CD4-positive, CD25-positive, alpha-beta regulatory T cell (primary cell): Measurements from ENCODE around the gene RAPGEF6. TPM values are rescaled to one million over a fixed set of nuclear protein-coding genes. Genes with fewer than 3 reads are reported as not detected.
"Not testable (repeated sequence)": the region's sequence is repeated elsewhere in the genome, so short reads cannot be mapped to it uniquely, and the experiment has no call there.

Source experiments
- ATAC-seq, 2 donors: fragments of 150-1000 bp; cut with Tn5 transposase; one replicate each; pipeline ENCODE4 v1.10.0; 2021; ENCODE audit warnings: low read depth in 2 of 2, moderate number of reproducible peaks in 2 of 2, moderate library complexity in 1 of 2
- DNase-seq, 3 donors: peaks; one replicate each; pipeline versions ENCODE4 v3.0.0 to v3.0.0-alpha.2; 2012 to 2022; ENCODE audit warnings: mixed read lengths in 1 of 3
- H3K27ac ChIP-seq: one replicate; pipeline ENCODE4 v1.7.0; 2013; ENCODE audit warnings: mild to moderate bottlenecking, low read length; ENCODE audit not compliant: insufficient read depth, poor library complexity, severe bottlenecking
- H3K27me3 ChIP-seq: one replicate; pipeline ENCODE4 v1.7.0; 2013; ENCODE audit warnings: low read length; ENCODE audit not compliant: control insufficient read depth, insufficient read depth
- H3K36me3 ChIP-seq: one replicate; pipeline ENCODE4 v1.7.0; 2013; ENCODE audit warnings: mild to moderate bottlenecking, low read length, moderate library complexity; ENCODE audit not compliant: control insufficient read depth, insufficient read depth
- H3K4me1 ChIP-seq: 2 replicates; pipeline ENCODE4 v1.7.0; 2013; ENCODE audit warnings: mild to moderate bottlenecking, low read length; ENCODE audit not compliant: insufficient read depth, control insufficient read depth, poor library complexity, severe bottlenecking
- H3K4me3 ChIP-seq: one replicate; pipeline ENCODE4 v1.7.0; 2013; ENCODE audit warnings: low read depth, mild to moderate bottlenecking, low read length, moderate library complexity
- H3K9me3 ChIP-seq, 2 experiments: 1 replicate in 1 of 2; 2 replicates in 1 of 2; pipeline ENCODE4 v1.7.0; 2013; ENCODE audit warnings: low read length in 2 of 2, mild to moderate bottlenecking in 1 of 2, moderate library complexity in 1 of 2; ENCODE audit not compliant: control insufficient read depth in 2 of 2
- H3K27ac Mint-ChIP-seq, 3 donors: one replicate each; pipeline ENCODE4 v1.8.0; 2020 to 2022; ENCODE audit warnings: mild to moderate bottlenecking in 3 of 3, mixed read lengths in 3 of 3, moderate library complexity in 2 of 3
- H3K27me3 Mint-ChIP-seq: one replicate; pipeline ENCODE4 v1.8.0; 2022; ENCODE audit warnings: mild to moderate bottlenecking, mixed read lengths
- H3K36me3 Mint-ChIP-seq: one replicate; pipeline ENCODE4 v1.8.0; 2020; ENCODE audit warnings: mixed read lengths
- H3K4me1 Mint-ChIP-seq, 4 donors: one replicate each; pipeline ENCODE4 v1.8.0; 2020 to 2022; ENCODE audit warnings: mixed read lengths in 4 of 4, mild to moderate bottlenecking in 1 of 4
- H3K4me3 Mint-ChIP-seq, 4 donors: one replicate each; pipeline ENCODE4 v1.8.0; 2020 to 2022; ENCODE audit warnings: mild to moderate bottlenecking in 4 of 4, mixed read lengths in 4 of 4, moderate library complexity in 3 of 4
- H3K9me3 Mint-ChIP-seq, 7 donors: one replicate each; pipeline ENCODE4 v1.8.0; 2020 to 2022; ENCODE audit warnings: mixed read lengths in 7 of 7, mild to moderate bottlenecking in 3 of 7, moderate library complexity in 2 of 7
- polyA plus RNA-seq, 4 donors: library from polyadenylated mRNA; unstranded; fragments of 300-500 nt; fragmentation: Illumina TruSeq; gene quantifications; one replicate each; pipeline ENCODE4 v1.2.3, GENCODE V29; 2021
- total RNA-seq: library from RNA; stranded (reverse); gene quantifications from one replicate; pipeline ENCODE4 v1.2.3, GENCODE V29; 2022

Gene RAPGEF6
- total and polyA plus RNA-seq, 5 donors from 2014 or later = 24.4 to 66.6 (median 34.1) TPM

- ATAC-seq = not testable (repeated sequence)
Observed at GRCh38 chr5:131487371-131487770, 147.7 kb downstream of the RAPGEF6 start.

GRCh38 chr5:131482617-131483016 is 152.4 kb downstream of the RAPGEF6 start:
- H3K4me3 ChIP-seq = no peak overlapping the region
- H3K27ac ChIP-seq = no peak overlapping the region
- peaks cover 5% of the 10 kb centered on the region for H3K4me1 ChIP-seq
- no peaks in the 10 kb centered on the region for H3K9me3 ChIP-seq
- no peaks in the 10 kb centered on the region for H3K27me3 ChIP-seq
- Mint-ChIP-seq H3K27ac (peak overlapping the region in 2 of 3 donors; percentile 26 to 62), H3K4me1 (peaks cover 23 to 48% (median 36%) of the 10 kb centered on the region in 4 donors), H3K36me3 (peaks cover 59% of the 10 kb centered on the region), H3K9me3 (no peaks in the 10 kb centered on the region), H3K27me3 (no peaks in the 10 kb centered on the region), H3K4me3 (no peak overlapping the region)
- peaks cover 71% of the 10 kb centered on the region for H3K36me3 ChIP-seq
- ATAC-seq = no peak
- no peak for DNase-seq

More at GRCh38 chr5:131487371-131487770, 147.7 kb downstream of the RAPGEF6 start:
- peaks cover 76% of the 10 kb centered on the region for H3K36me3 ChIP-seq
- not testable (repeated sequence) for DNase-seq, H3K27ac ChIP-seq, H3K27me3 Mint-ChIP-seq, H3K4me3 Mint-ChIP-seq, H3K27me3 ChIP-seq, H3K4me3 ChIP-seq, H3K4me1 ChIP-seq, H3K9me3 Mint-ChIP-seq, H3K9me3 ChIP-seq, H3K27ac Mint-ChIP-seq
- Mint-ChIP-seq H3K4me1 (peaks cover 33 to 47% (median 35%) of the 10 kb centered on the region in 4 donors), H3K36me3 (peaks cover 66% of the 10 kb centered on the region)

DNA sequence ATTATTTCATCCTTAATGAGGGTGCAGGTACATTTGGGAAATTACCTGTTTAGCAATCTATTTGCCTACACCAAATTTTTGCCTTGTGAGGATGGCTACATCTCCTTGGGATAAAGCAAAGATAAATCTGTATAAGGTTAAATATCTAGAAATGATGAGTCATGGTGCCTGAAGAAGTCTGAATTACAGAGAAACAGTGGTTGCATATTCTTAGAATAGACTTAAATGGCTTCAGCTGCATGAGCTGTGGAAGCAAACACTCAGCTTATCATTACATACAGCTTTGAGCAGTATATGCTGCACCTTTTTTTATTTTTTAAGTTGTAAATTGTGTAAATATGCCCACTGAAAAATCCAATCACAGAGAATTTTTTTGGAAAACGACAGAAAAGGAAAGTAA is 153.5 kb downstream of the RAPGEF6 start:
- H3K9me3 ChIP-seq = no peaks in the 10 kb centered on the region
- H3K27ac ChIP-seq = no peak overlapping the region
- DNase-seq (peak in 1 of 3 donors; percentile 66), ATAC-seq (peak in 1 of 2 donors; percentile 52)
- H3K4me3 ChIP-seq = no peak overlapping the region
- no peaks in the 10 kb centered on the region for H3K9me3 Mint-ChIP-seq
- peaks cover 71% of the 10 kb centered on the region for H3K36me3 ChIP-seq
- no peaks in the 10 kb centered on the region for H3K27me3 Mint-ChIP-seq
- peaks cover 23 to 54% (median 40%) of the 10 kb centered on the region in 4 donors for H3K4me1 Mint-ChIP-seq
- H3K4me1 ChIP-seq = peaks cover 5% of the 10 kb centered on the region
- peaks cover 55% of the 10 kb centered on the region for H3K36me3 Mint-ChIP-seq
- no peaks in the 10 kb centered on the region for H3K27me3 ChIP-seq
- peak overlapping the region in 1 of 3 donors; percentile 74 for H3K27ac Mint-ChIP-seq
- H3K4me3 Mint-ChIP-seq = no peak overlapping the region

- Mint-ChIP-seq H3K27me3 (no peaks in the 10 kb centered on the region), H3K4me1 (peaks cover 15 to 49% (median 35%) of the 10 kb centered on the region in 4 donors), H3K27ac (no peak overlapping the region), H3K4me3 (no peak overlapping the region), H3K36me3 (peaks cover 36% of the 10 kb centered on the region), H3K9me3 (no peaks in the 10 kb centered on the region)
- no peak overlapping the region for H3K4me3 ChIP-seq
- H3K36me3 ChIP-seq = peaks cover 80% of the 10 kb centered on the region
- ATAC-seq = no peak
- H3K4me1 ChIP-seq = peaks cover 5% of the 10 kb centered on the region
- no peaks in the 10 kb centered on the region for H3K9me3 ChIP-seq
- no peak overlapping the region for H3K27ac ChIP-seq
- no peak for DNase-seq
- no peaks in the 10 kb centered on the region for H3K27me3 ChIP-seq
Observed at GRCh38 chr5:131475541-131475941, 159.5 kb downstream of the RAPGEF6 start.

DNA sequence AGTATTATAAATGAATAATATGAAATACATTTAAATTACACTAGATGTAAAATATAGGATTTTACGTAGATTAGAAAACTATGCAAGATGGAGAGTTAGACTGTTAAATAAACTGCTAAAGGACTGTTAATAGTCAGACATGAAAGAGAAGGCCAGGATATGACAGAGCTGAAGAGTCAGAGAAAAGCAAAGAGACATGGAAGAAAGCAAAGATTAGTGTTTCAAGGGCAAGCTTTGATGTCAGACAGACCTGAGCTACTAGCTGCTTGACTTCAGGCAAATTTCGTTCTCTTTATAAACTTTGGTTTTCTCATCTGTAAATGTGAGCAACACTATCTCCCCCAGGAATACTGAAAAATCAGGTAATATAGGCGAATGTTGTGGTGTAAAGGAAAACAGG is 161.3 kb downstream of the RAPGEF6 start:
- H3K27me3 ChIP-seq = no peaks in the 10 kb centered on the region
- H3K4me3 ChIP-seq = no peak overlapping the region
- H3K36me3 ChIP-seq = peaks cover 68% of the 10 kb centered on the region
- no peaks in the 10 kb centered on the region for H3K9me3 ChIP-seq
- H3K27ac Mint-ChIP-seq = peak overlapping the region in 2 of 3 donors; percentile 31 to 78
- no peak for DNase-seq
- no peaks in the 10 kb centered on the region for H3K4me1 ChIP-seq
- H3K4me1 Mint-ChIP-seq = peaks cover 13 to 38% (median 27%) of the 10 kb centered on the region in 4 donors
- H3K36me3 Mint-ChIP-seq = peaks cover 34% of the 10 kb centered on the region
- peak overlapping the region; percentile 29 for H3K27ac ChIP-seq
- no peak for ATAC-seq
- H3K4me3 Mint-ChIP-seq = no peak overlapping the region
- H3K27me3 Mint-ChIP-seq = no peaks in the 10 kb centered on the region
- no peaks in the 10 kb centered on the region for H3K9me3 Mint-ChIP-seq

DNA sequence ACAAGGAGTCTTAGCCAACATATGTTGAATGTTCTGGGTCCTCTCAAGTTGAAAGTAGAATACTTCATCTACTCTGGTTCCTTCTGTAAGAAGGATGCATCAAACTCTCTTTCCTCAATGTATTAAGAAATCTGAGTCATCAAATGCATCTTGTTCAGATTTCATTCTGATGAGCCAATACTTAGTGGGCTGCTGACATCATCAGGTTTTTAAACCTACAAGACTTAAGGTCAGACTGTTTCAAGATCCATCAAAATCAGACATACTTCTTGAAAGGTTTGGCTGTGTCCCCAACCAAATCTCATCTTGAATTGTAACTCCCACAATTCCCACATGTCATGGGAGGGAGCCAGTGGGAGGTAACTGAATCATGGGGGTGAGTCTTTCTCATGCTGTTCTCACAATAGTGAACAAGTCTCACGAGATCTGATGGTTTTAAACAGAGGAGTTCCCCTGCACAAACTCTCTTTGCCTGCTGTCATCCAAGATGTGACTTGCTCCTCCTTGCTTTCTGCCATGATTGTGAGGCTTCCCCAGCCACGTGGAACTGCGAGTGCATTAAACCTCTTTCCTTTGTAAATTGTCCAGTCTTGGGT is 168.8 kb downstream of the RAPGEF6 start:
- Mint-ChIP-seq H3K9me3 (no peaks in the 10 kb centered on the region), H3K27me3 (no peaks in the 10 kb centered on the region), H3K4me1 (peaks cover 14 to 48% (median 25%) of the 10 kb centered on the region in 4 donors), H3K36me3 (peaks cover 48% of the 10 kb centered on the region), H3K27ac (no peak overlapping the region), H3K4me3 (no peak overlapping the region)
- Histone ChIP-seq H3K4me1 (peaks cover 11% of the 10 kb centered on the region), H3K27me3 (no peaks in the 10 kb centered on the region), H3K36me3 (peaks cover 45% of the 10 kb centered on the region), H3K4me3 (no peak overlapping the region), H3K9me3 (no peaks in the 10 kb centered on the region), H3K27ac (no peak overlapping the region)
- DNase-seq (no peak), ATAC-seq (peak in 1 of 2 donors; percentile 45)

DNA sequence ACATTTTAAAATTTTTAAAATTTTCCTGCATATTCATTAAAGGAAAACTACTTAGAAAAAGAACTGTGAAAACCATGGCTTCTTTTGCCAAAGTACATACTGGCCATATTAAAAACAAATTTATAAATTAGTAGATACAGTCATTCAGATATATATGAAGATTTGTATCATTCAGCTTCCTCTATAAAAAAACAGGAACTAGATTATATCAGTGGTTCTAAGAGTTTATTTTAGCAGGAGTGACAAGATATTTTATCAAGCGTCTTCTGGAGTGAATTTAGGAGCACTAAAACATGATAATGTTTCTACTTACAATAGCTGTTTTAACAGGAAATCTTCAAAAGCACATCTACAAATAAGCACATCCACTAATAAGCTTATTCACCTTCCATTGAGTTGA is 171.4 kb downstream of the RAPGEF6 start:
- H3K36me3 Mint-ChIP-seq = peaks cover 57% of the 10 kb centered on the region
- Histone ChIP-seq H3K27me3 (no peaks in the 10 kb centered on the region), H3K4me1 (peaks cover 11% of the 10 kb centered on the region), H3K9me3 (no peaks in the 10 kb centered on the region), H3K27ac (no peak overlapping the region), H3K36me3 (peaks cover 54% of the 10 kb centered on the region), H3K4me3 (no peak overlapping the region)
- H3K4me3 Mint-ChIP-seq = no peak overlapping the region
- peaks cover 0 to 7% (median 0%) of the 10 kb centered on the region in 7 donors for H3K9me3 Mint-ChIP-seq
- H3K27me3 Mint-ChIP-seq = no peaks in the 10 kb centered on the region
- H3K27ac Mint-ChIP-seq = peak overlapping the region in 2 of 3 donors; percentile 32 to 44
- peaks cover 21 to 57% (median 36%) of the 10 kb centered on the region in 4 donors for H3K4me1 Mint-ChIP-seq
- no peak for DNase-seq
- no peak for ATAC-seq

GRCh38 chr5:131462454-131462853 is 172.6 kb downstream of the RAPGEF6 start:
- DNase-seq (peak in 2 of 3 donors; percentile 12 to 17), ATAC-seq (no peak)
- no peaks in the 10 kb centered on the region for H3K27me3 Mint-ChIP-seq

More at GRCh38 chr5:131462454-131462853, 172.6 kb downstream of the RAPGEF6 start:
- Histone ChIP-seq H3K4me3 (no peak overlapping the region), H3K9me3 (no peaks in the 10 kb centered on the region), H3K27ac (peak overlapping the region; percentile 7), H3K36me3 (peaks cover 60% of the 10 kb centered on the region), H3K4me1 (peaks cover 11% of the 10 kb centered on the region), H3K27me3 (no peaks in the 10 kb centered on the region)
- H3K4me1 Mint-ChIP-seq = peaks cover 23 to 66% (median 37%) of the 10 kb centered on the region in 4 donors
- H3K9me3 Mint-ChIP-seq = peaks cover 0 to 7% (median 0%) of the 10 kb centered on the region in 7 donors
- peak overlapping the region in 2 of 4 donors; percentile 6 to 54 for H3K4me3 Mint-ChIP-seq
- peak overlapping the region in 2 of 3 donors; percentile 48 to 62 for H3K27ac Mint-ChIP-seq
- H3K36me3 Mint-ChIP-seq = peaks cover 62% of the 10 kb centered on the region
